GM12878 (cell line): Measurements from ENCODE around the gene SOD2. TPM values are rescaled to one million over a fixed set of nuclear protein-coding genes. Genes with fewer than 3 reads are reported as not detected.
A peak's percentile ranks its signal among the peaks of the same experiment; 100 is the strongest.

Source experiments
- BRCA1 ChIP-seq: IDR thresholded peaks from 2 replicates; pipeline ENCODE4 v1.6.1; 2011; ENCODE audit warnings: low read depth, low read length, improper control_type of control experiment
- CREB1 ChIP-seq: IDR thresholded peaks from 2 replicates; pipeline ENCODE4 v1.6.1; 2012; ENCODE audit warnings: low read depth, mild to moderate bottlenecking, inconsistent platforms
- CREM ChIP-seq: IDR thresholded peaks from 2 replicates; pipeline ENCODE4 v1.6.1; 2014; ENCODE audit warnings: antibody characterized with exemption, low read depth
- EZH2 ChIP-seq: IDR thresholded peaks from 2 replicates; pipeline ENCODE4 v1.6.1; 2012; ENCODE audit warnings: low read depth, mild to moderate bottlenecking, control low read depth, inconsistent platforms, low read length, borderline replicate concordance; ENCODE audit not compliant: control insufficient read depth
- FOXM1 ChIP-seq: IDR thresholded peaks from 2 replicates; pipeline ENCODE4 v1.6.1; 2012; ENCODE audit warnings: low read depth, mild to moderate bottlenecking, inconsistent platforms, low read length, moderate library complexity
- HDAC6 ChIP-seq: fragments of 200-600 bp; sonication (generic); IDR thresholded peaks from one replicate; pipeline ENCODE4 v1.8.0; 2017; ENCODE audit warnings: antibody characterized with exemption; ENCODE audit not compliant: unreplicated experiment
- NFYB ChIP-seq: IDR thresholded peaks from 2 replicates; pipeline ENCODE4 v1.6.1; 2011; ENCODE audit warnings: low read depth, mild to moderate bottlenecking, low read length, improper control_type of control experiment, moderate library complexity; ENCODE audit not compliant: insufficient read depth
- NR2C1 ChIP-seq: fragments of 450-650 bp; IDR thresholded peaks from 2 replicates; pipeline ENCODE4 v1.6.1; 2017; ENCODE audit warnings: antibody characterized with exemption, mild to moderate bottlenecking, moderate library complexity
- PML ChIP-seq: IDR thresholded peaks from 2 replicates; pipeline ENCODE4 v1.6.1; 2012; ENCODE audit warnings: low read length, inconsistent platforms
- POU2F2 ChIP-seq: IDR thresholded peaks from 3 replicates; pipeline ENCODE4 v1.6.1; 2011; ENCODE audit warnings: low read depth, mild to moderate bottlenecking, low read length, borderline replicate concordance
- RBBP5 ChIP-seq: fragments of 200-600 bp; sonication (generic); conservative IDR thresholded peaks from 2 replicates; pipeline ENCODE4 v1.6.1; 2016
- SMAD1 ChIP-seq: fragments of 450-650 bp; IDR thresholded peaks from 2 replicates; pipeline ENCODE4 v1.6.1; 2018; ENCODE audit warnings: mild to moderate bottlenecking, low read depth; ENCODE audit not compliant: partially characterized antibody
- SP1 ChIP-seq: IDR thresholded peaks from one replicate; pipeline ENCODE4 v1.6.1; 2011; ENCODE audit warnings: low read depth, low read length
- TCF12 ChIP-seq: IDR thresholded peaks from 2 replicates; pipeline ENCODE4 v1.6.1; 2011; ENCODE audit warnings: low read depth, mild to moderate bottlenecking, low read length
- USF1 ChIP-seq: IDR thresholded peaks from 2 replicates; pipeline ENCODE4 v1.6.1; 2011; ENCODE audit warnings: borderline replicate concordance, low read depth, mild to moderate bottlenecking, moderate library complexity, mixed read lengths, low read length; ENCODE audit not compliant: insufficient read depth; ENCODE audit errors: extremely low read length
- ZNF207 ChIP-seq: fragments of 450-650 bp; IDR thresholded peaks from 2 replicates; pipeline ENCODE4 v1.6.1; 2014; ENCODE audit warnings: antibody characterized with exemption, mild to moderate bottlenecking, borderline replicate concordance
- ZNF592 ChIP-seq: fragments of 450-650 bp; IDR thresholded peaks from 2 replicates; pipeline ENCODE4 v1.6.1; 2017; ENCODE audit warnings: mild to moderate bottlenecking, moderate library complexity
- polyA plus RNA-seq, 11 experiments: library from polyadenylated mRNA; depleted of rRNA in 4 of 11; unstranded in 6 of 11; stranded (reverse) in 5 of 11; fragments of >200 nt; fragmentation: Nextera tagmentation in 4 of 11; fragmentation: Illumina TruSeq in 1 of 11; extraction: Ambion mirVana in 4 of 11; extraction: Trizol in 1 of 11; gene quantifications; 1 replicate in 1 of 11; 2 replicates in 10 of 11; pipeline versions ENCODE4 v1.2.1 to v1.2.3, GENCODE V29; 2011 to 2016; ENCODE audit warnings: inconsistent platforms in 2 of 11, missing spikeins in 2 of 11, low read depth in 1 of 11
- total RNA-seq, 4 experiments: library from RNA; depleted of rRNA in 3 of 4; stranded (reverse); fragments of >200 nt in 3 of 4; fragmentation: Illumina TruSeq in 1 of 4; extraction: Trizol in 1 of 4; gene quantifications; 2 replicates each; pipeline versions ENCODE4 v1.2.1 to v1.2.3, GENCODE V29; 2013 to 2021
- TF ChIP-seq, protein P1 (sequence below): fragments of 450-650 bp; IDR thresholded peaks from 2 replicates; pipeline ENCODE4 v1.6.1; 2017; ENCODE audit warnings: mild to moderate bottlenecking
- TF ChIP-seq, protein P2 (sequence below): fragments of 450-650 bp; IDR thresholded peaks from 2 replicates; pipeline ENCODE4 v1.6.1; 2017; ENCODE audit warnings: borderline replicate concordance
- TF ChIP-seq, protein P3 (sequence below): fragments of 150-350 bp; IDR thresholded peaks from 2 replicates; pipeline ENCODE4 v1.6.1; 2014; ENCODE audit warnings: mild to moderate bottlenecking, low read depth, low read length

Gene SOD2
- total and polyA plus RNA-seq, 10 of the 15 experiments (the other 5 are each of a cell fraction or from before 2014, with no cell fraction given) = 12.1 to 55.8 (median 39.1) TPM

DNA sequence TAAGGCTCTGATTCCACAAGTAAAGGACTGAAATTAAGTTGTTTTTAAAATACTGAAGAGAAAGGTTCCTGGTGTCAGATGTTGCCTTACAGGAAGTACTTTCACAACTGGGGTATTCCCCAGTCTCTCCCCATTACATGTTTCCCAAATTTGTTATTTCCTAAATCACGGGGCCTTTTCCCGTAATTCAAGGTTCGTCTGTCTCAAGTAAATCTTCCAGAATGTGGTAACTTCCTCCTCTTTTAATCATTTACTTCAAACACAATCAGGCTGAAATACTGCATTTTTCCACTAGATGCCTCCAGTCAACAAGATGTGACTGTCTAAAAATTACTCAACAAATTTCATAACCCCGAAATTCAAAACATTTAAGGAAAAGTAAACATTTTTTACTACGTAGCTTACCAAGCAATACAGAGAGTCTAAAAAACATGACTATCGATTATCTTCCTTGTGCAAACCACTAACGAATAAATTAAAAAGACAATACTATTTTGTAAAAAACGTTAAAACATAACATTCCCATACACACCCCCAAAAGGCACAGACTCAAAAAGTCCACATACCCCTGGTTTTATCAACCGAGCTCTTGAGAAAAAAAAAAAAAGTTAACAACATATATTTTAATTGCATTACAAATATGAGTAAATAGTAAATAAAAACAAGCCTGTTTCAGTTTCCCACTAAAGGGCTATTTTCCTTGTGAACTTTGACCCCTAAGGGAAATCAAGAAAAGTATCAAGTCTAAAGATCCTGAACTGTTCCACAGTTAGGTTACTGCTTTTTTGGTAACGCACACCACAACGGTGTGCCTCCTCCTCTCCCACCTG, 1.7 kb downstream of the SOD2 start (continued):
- TF ChIP-seq ZNF592 (peak; percentile 70), ZNF207 (no peak), PML (no peak), EZH2 (0 out of 2 replicates have a peak, but pooled peaks have one; percentile 28), CREB1 (no peak), RBBP5 (no peak), TCF12 (no peak), SP1 (no peak), FOXM1 (no peak; the same call in 1 of the 2 replicates), NR2C1 (peak; percentile 58), BRCA1 (no peak), NFYB (no peak), HDAC6 (no peak), SMAD1 (no peak), CREM (no peak), POU2F2 (no peak), USF1 (no peak)
- TF ChIP-seq, protein P1, sequence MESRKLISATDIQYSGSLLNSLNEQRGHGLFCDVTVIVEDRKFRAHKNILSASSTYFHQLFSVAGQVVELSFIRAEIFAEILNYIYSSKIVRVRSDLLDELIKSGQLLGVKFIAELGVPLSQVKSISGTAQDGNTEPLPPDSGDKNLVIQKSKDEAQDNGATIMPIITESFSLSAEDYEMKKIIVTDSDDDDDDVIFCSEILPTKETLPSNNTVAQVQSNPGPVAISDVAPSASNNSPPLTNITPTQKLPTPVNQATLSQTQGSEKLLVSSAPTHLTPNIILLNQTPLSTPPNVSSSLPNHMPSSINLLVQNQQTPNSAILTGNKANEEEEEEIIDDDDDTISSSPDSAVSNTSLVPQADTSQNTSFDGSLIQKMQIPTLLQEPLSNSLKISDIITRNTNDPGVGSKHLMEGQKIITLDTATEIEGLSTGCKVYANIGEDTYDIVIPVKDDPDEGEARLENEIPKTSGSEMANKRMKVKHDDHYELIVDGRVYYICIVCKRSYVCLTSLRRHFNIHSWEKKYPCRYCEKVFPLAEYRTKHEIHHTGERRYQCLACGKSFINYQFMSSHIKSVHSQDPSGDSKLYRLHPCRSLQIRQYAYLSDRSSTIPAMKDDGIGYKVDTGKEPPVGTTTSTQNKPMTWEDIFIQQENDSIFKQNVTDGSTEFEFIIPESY = no peak
- TF ChIP-seq, protein P2, sequence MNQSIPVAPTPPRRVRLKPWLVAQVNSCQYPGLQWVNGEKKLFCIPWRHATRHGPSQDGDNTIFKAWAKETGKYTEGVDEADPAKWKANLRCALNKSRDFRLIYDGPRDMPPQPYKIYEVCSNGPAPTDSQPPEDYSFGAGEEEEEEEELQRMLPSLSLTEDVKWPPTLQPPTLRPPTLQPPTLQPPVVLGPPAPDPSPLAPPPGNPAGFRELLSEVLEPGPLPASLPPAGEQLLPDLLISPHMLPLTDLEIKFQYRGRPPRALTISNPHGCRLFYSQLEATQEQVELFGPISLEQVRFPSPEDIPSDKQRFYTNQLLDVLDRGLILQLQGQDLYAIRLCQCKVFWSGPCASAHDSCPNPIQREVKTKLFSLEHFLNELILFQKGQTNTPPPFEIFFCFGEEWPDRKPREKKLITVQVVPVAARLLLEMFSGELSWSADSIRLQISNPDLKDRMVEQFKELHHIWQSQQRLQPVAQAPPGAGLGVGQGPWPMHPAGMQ = no peak
- TF ChIP-seq, protein P3, sequence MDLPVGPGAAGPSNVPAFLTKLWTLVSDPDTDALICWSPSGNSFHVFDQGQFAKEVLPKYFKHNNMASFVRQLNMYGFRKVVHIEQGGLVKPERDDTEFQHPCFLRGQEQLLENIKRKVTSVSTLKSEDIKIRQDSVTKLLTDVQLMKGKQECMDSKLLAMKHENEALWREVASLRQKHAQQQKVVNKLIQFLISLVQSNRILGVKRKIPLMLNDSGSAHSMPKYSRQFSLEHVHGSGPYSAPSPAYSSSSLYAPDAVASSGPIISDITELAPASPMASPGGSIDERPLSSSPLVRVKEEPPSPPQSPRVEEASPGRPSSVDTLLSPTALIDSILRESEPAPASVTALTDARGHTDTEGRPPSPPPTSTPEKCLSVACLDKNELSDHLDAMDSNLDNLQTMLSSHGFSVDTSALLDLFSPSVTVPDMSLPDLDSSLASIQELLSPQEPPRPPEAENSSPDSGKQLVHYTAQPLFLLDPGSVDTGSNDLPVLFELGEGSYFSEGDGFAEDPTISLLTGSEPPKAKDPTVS = no peak
